ENCODE data around the gene DCBLD1. TPM values are rescaled to one million over a fixed set of nuclear protein-coding genes. Genes with fewer than 3 reads are reported as not detected.

The DCBLD1 gene
- total RNA-seq, 6 experiments from 2014 or later = 7.6 to 22.8 (median 10.8) TPM

GRCh38 chr6:117491916-117492315 lies 9.4 kb downstream of the DCBLD1 start:
- no peak overlapping the region for H3K4me3 ChIP-seq
- intact Hi-C loops (cut with DNase I) = no loop called here
- H3K9me3 ChIP-seq = no peaks in the 10 kb centered on the region
- H3K27me3 ChIP-seq = no peaks in the 10 kb centered on the region
- no peak overlapping the region for H3K27ac ChIP-seq
- H3K4me1 ChIP-seq = no peaks in the 10 kb centered on the region
- 88% methylated on average over 5 of the region's 5 CpGs for WGBS (ENCODE audit: insufficient coverage, low coverage, low lambda C conversion rate, missing lambda C conversion rate)
- no peak for ATAC-seq
- no peak for DNase-seq
- no peaks in the 10 kb centered on the region for H3K36me3 ChIP-seq
- TF ChIP-seq, protein P1, sequence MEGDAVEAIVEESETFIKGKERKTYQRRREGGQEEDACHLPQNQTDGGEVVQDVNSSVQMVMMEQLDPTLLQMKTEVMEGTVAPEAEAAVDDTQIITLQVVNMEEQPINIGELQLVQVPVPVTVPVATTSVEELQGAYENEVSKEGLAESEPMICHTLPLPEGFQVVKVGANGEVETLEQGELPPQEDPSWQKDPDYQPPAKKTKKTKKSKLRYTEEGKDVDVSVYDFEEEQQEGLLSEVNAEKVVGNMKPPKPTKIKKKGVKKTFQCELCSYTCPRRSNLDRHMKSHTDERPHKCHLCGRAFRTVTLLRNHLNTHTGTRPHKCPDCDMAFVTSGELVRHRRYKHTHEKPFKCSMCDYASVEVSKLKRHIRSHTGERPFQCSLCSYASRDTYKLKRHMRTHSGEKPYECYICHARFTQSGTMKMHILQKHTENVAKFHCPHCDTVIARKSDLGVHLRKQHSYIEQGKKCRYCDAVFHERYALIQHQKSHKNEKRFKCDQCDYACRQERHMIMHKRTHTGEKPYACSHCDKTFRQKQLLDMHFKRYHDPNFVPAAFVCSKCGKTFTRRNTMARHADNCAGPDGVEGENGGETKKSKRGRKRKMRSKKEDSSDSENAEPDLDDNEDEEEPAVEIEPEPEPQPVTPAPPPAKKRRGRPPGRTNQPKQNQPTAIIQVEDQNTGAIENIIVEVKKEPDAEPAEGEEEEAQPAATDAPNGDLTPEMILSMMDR (IDR thresholded peaks at IDR 0.05) = no peak
- TF ChIP-seq POLR2A (IDR thresholded peaks at IDR 0.05) = no peak

DNA sequence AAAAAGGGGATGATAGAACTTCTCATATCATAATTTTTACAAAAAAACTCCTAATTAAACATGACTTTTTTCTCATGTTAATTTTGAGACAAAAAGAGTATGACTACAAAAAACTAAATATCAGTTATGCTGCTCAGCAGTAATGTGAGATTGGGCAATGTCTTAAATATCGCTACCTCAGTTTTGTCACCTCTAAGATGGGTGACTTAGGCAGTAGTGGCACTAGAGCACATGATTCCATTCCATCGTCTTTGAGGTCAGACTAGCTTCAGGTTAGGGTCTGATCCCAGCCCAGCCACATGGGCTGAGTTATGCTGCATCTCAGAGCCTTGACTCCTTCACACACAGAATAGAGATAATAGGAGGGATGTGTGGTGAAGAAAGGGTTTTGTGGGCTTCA lies 11.0 kb downstream of the DCBLD1 start:
- Histone ChIP-seq H3K36me3 (no peaks in the 10 kb centered on the region), H3K27me3 (no peaks in the 10 kb centered on the region), H3K9me3 (no peaks in the 10 kb centered on the region), H3K4me1 (peaks cover 0 to under 1% (median 0%) of the 10 kb centered on the region in 4 donors), H3K27ac (no peak overlapping the region), H3K4me3 (no peak overlapping the region)
- 80% methylated on average over 2 of the region's 2 CpGs for WGBS (ENCODE audit: insufficient coverage, low coverage, low lambda C conversion rate, missing lambda C conversion rate)
- ATAC-seq = no peak
- no peak for DNase-seq
- TF ChIP-seq POLR2A (IDR thresholded peaks at IDR 0.05) = no peak
- TF ChIP-seq, protein P1 (IDR thresholded peaks at IDR 0.05) = no peak
- intact Hi-C loops (cut with DNase I) = no loop called here

- no peak overlapping the region for H3K4me3 ChIP-seq
- intact Hi-C loops (cut with DNase I) = no loop called here
- no peaks in the 10 kb centered on the region for H3K36me3 ChIP-seq
- ATAC-seq (peak; percentile 38 to 69 (median 55)), DNase-seq (no peak)
- no peaks in the 10 kb centered on the region for H3K9me3 ChIP-seq
- WGBS (ENCODE audit: insufficient coverage, low coverage, low lambda C conversion rate, missing lambda C conversion rate) = 33% methylated on average over 2 of the region's 2 CpGs
- H3K27ac ChIP-seq = peak overlapping the region in 2 of 3 donors; percentile 19 to 24
- no peaks in the 10 kb centered on the region for H3K27me3 ChIP-seq
- TF ChIP-seq, protein P1 (IDR thresholded peaks at IDR 0.05) = no peak
- no peak for TF ChIP-seq POLR2A (IDR thresholded peaks at IDR 0.05)
- H3K4me1 ChIP-seq = peaks cover 0 to 2% (median 0%) of the 10 kb centered on the region in 4 donors
Measured at GRCh38 chr6:117494283-117494682, 11.8 kb downstream of the DCBLD1 start.

GRCh38 chr6:117494694-117495318 lies 12.3 kb downstream of the DCBLD1 start:
- TF ChIP-seq POLR2A (IDR thresholded peaks at IDR 0.05) = no peak
- TF ChIP-seq, protein P1 (IDR thresholded peaks at IDR 0.05) = no peak
- intact Hi-C loops (cut with DNase I) = no loop called here
- Histone ChIP-seq H3K4me1 (peaks cover 0 to 2% (median 0%) of the 10 kb centered on the region in 4 donors), H3K4me3 (no peak overlapping the region), H3K36me3 (no peaks in the 10 kb centered on the region), H3K27ac (peak overlapping the region in 2 of 3 donors; percentile 19 to 24), H3K27me3 (no peaks in the 10 kb centered on the region), H3K9me3 (no peaks in the 10 kb centered on the region)
- 60% methylated on average over 3 of the region's 3 CpGs for WGBS (ENCODE audit: insufficient coverage, low coverage, low lambda C conversion rate, missing lambda C conversion rate)
- no peak for ATAC-seq
- no peak for DNase-seq
